ENCODE results near the gene SDK2. TPM values are rescaled to one million over a fixed set of nuclear protein-coding genes. Genes with fewer than 3 reads are reported as not detected.

Gene SDK2
- total and polyA plus RNA-seq, 2 of the 4 experiments (the other 2 are of a cell fraction): under 0.01 to 0.03 TPM

GRCh38 chr17:73639322-73639721, 4.9 kb downstream of the SDK2 start:
- no CpG with 5 or more reads among the region's 11 CpGs for WGBS, 2 experiments (ENCODE audit: extremely low coverage in 2 of 2, insufficient read length in 1 of 2)
- no TSS peak for BruUV-seq (replicated peaks)

More at GRCh38 chr17:73639322-73639721, 4.9 kb downstream of the SDK2 start:
- no peak overlapping the region for H4K8ac ChIP-seq (ENCODE audit: low read depth in 2 of 2, low read length in 2 of 2)
- no peak overlapping the region for H2BK20ac ChIP-seq (ENCODE audit: low read depth, low read length)
- H3K4me3 ChIP-seq (ENCODE audit: insufficient read depth, low read depth, low read length): no peak overlapping the region
- TF ChIP-seq NFE2L2 (IDR thresholded peaks at IDR 0.05; ENCODE audit: low read depth, low read length): no peak
- no peak for TF ChIP-seq SMC3 (IDR thresholded peaks at IDR 0.05; ENCODE audit: low read depth, low read length)
- no peak for TF ChIP-seq RAD21 (IDR thresholded peaks at IDR 0.05; ENCODE audit: low read length)
- TF ChIP-seq ELK1 (IDR thresholded peaks at IDR 0.05; ENCODE audit: borderline replicate concordance, low read depth, low read length): no peak
- H3K27me3 ChIP-seq (ENCODE audit: control insufficient read depth, insufficient read depth, low read length): peaks cover 25% of the 10 kb centered on the region
- dilution Hi-C loops (cut with HindIII; ENCODE audit: low sequenced_read_pairs, unreplicated experiment): no loop called here
- no peak for ATAC-seq (ENCODE audit: low read depth)
- H3K4me2 ChIP-seq (ENCODE audit: low read depth, low read length): no peak overlapping the region
- H3K9me3 ChIP-seq (ENCODE audit: control insufficient read depth, insufficient read depth, low read length): no peaks in the 10 kb centered on the region
- H3K27ac ChIP-seq (ENCODE audit: insufficient read depth, low read length): no peak overlapping the region
- no peak overlapping the region for H4K5ac ChIP-seq (ENCODE audit: low read depth, low read length)
- H4K91ac ChIP-seq (ENCODE audit: insufficient read depth, low read depth, low read length): no peak overlapping the region
- H3K23ac ChIP-seq (ENCODE audit: low read depth, low read length): no peak overlapping the region
- H3K4ac ChIP-seq (ENCODE audit: low read depth, low read length): no peak overlapping the region
- no peak overlapping the region for H3K9ac ChIP-seq (ENCODE audit: low read depth, low read length)
- no peak overlapping the region for H3K14ac ChIP-seq (replicated peaks; ENCODE audit: low read depth, low read length)
- H2BK120ac ChIP-seq (ENCODE audit: low read depth, low read length): no peak overlapping the region
- DNase-seq: no peak
- no peaks in the 10 kb centered on the region for H3K4me1 ChIP-seq (ENCODE audit: control insufficient read depth, insufficient read depth, low read length)
- no peaks in the 10 kb centered on the region for H3K9me1 ChIP-seq (ENCODE audit: insufficient read depth, low read length)
- in situ Hi-C loops (cut with MboI; ENCODE audit: low sequenced_read_pairs): no loop called here
- no peak overlapping the region for H2AFZ ChIP-seq (replicated peaks; ENCODE audit: low read length, poor library complexity)
- intact Hi-C loops (cut with micrococcal nuclease): no loop called here
- H2BK5ac ChIP-seq (ENCODE audit: low read depth, low read length, poor library complexity, severe bottlenecking): no peak overlapping the region
- no peak overlapping the region for H2AK5ac ChIP-seq (ENCODE audit: low read depth, low read length)
- H3K79me1 ChIP-seq (ENCODE audit: low read depth in 1 of 2, low read length in 2 of 2): no peaks in the 10 kb centered on the region
- H2AK9ac ChIP-seq (replicated peaks; ENCODE audit: low read depth, low read length, poor library complexity): no peak overlapping the region
- ChIA-PET POLR2A (ENCODE audit: unreplicated experiment) (no interaction called here), CTCF (no interaction called here)
- no peak overlapping the region for H3K18ac ChIP-seq (ENCODE audit: low read depth, low read length)
- H3K56ac ChIP-seq (ENCODE audit: extremely low read depth, insufficient read depth, low read length): no peak overlapping the region
- no peaks in the 10 kb centered on the region for H3K36me3 ChIP-seq (ENCODE audit: control insufficient read depth, insufficient read depth, low read length)
- no peak overlapping the region for H2BK15ac ChIP-seq (ENCODE audit: low read depth, low read length)
- no peaks in the 10 kb centered on the region for H4K20me1 ChIP-seq (ENCODE audit: insufficient read depth, low read length)
